ENCODE data around the gene ARHGEF28.

Gene ARHGEF28

DNA sequence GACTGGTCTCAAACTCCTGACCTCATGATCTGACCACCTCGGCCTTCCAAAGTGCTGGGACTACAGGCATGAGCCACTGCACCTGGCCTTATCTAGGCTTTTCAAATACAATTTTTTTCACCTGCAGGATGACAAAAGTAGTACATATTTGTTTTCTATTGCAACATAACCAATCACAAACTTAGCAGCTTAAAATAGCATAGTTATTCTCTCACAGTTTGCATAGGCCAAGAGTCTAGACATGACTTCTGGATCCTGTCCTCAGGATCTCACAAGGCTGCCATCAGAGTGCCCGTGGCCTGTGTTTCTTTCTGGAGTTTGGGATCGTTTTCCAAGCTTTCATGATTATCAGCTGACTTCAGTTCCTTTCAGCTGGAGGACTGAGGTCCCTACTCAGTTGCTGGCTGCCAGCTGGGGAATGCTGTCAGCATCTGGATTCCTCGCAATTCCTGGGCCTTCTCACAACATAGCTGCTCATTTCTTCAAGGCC is 348.9 kb downstream of the ARHGEF28 start:
- no peak for DNase-seq (ENCODE audit: low spot score)
- TF ChIP-seq CTCF (IDR thresholded peaks at IDR 0.05; ENCODE audit: extremely low read depth, missing control alignments): no peak

DNA sequence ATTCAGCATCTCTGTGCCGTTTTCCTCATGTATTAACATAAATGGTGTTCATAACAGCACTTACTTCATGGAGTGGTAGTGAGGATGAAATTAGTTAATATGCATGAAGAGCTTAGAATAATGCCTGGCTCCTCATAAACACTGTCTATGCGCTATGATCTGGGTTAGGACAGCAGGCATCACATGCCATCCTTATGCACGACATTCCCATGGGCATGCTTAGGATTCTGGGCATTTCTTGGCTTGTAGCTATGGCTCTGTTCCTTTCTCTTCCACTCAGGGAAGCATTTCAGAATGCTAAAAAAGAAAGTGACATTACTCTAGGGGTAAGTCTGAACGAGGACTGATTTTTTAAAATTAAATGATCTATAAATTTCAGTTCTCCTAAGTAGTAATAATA is 349.8 kb downstream of the ARHGEF28 start:
- TF ChIP-seq CTCF (IDR thresholded peaks at IDR 0.05; ENCODE audit: extremely low read depth, missing control alignments): no peak
- no peak for DNase-seq (ENCODE audit: low spot score)

GRCh38 chr5:73977146-73977545 is 351.1 kb downstream of the ARHGEF28 start:
- no peak for TF ChIP-seq CTCF (IDR thresholded peaks at IDR 0.05; ENCODE audit: extremely low read depth, missing control alignments)
- DNase-seq (ENCODE audit: low spot score): no peak

GRCh38 chr5:73979321-73979720 is 353.3 kb downstream of the ARHGEF28 start:
- TF ChIP-seq CTCF (IDR thresholded peaks at IDR 0.05; ENCODE audit: extremely low read depth, missing control alignments): no peak

DNA sequence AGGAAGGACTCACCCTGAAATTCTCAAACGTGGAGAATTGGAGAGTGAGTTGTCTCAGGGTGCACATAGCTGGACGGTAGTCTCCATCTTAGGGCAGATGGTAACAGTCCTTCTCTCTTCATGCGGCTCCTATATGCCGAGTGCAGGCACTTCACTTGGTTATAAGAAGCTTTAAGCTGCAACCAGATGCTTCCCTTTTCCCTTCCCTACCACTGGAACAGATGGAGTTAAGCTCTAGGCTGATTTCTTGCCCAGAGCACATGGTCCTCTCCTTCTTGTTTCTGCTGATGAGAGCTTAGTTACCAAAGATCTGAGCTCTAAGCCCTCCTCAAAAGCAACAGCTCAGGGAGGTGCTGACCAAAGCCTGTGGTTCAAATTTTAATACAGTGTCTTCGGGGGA is 355.7 kb downstream of the ARHGEF28 start:
- DNase-seq (ENCODE audit: low spot score): no peak
- TF ChIP-seq CTCF (IDR thresholded peaks at IDR 0.05; ENCODE audit: extremely low read depth, missing control alignments): no peak

More at GRCh38 chr5:73979321-73979720, 353.3 kb downstream of the ARHGEF28 start:
- no peak for DNase-seq (ENCODE audit: low spot score)

- DNase-seq (ENCODE audit: low spot score): no peak
- no peak for TF ChIP-seq CTCF (IDR thresholded peaks at IDR 0.05; ENCODE audit: extremely low read depth, missing control alignments)
Measured at GRCh38 chr5:73983644-73984043, 357.6 kb downstream of the ARHGEF28 start.

DNA sequence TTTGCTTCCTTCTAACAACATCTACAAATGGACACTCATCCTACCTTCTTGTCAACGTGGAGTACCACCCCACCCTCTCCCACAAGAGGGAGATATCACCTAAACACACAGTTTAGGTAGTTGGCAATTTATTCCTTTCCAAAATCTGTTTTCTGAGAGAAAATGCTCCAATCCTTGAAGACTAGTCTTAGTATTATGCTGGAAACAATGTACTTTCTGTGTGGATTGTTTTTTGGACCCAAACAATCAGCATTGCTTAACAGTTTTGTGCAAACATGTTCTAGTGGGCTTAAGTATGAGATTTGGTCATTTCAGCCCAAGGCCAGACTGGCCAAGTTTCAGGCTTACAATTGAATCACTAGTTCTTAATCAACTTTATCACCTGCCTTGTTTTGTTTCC is 359.1 kb downstream of the ARHGEF28 start:
- no peak for TF ChIP-seq CTCF (IDR thresholded peaks at IDR 0.05; ENCODE audit: extremely low read depth, missing control alignments)
- no peak for DNase-seq (ENCODE audit: low spot score)
